GM04504 (cell line): ENCODE data around the gene RAI14.

Experiments used
- DNase-seq: peaks from one replicate; pipeline ENCODE4 v3.0.0-alpha.2; 2012; ENCODE audit warnings: low read depth

The RAI14 gene

DNA sequence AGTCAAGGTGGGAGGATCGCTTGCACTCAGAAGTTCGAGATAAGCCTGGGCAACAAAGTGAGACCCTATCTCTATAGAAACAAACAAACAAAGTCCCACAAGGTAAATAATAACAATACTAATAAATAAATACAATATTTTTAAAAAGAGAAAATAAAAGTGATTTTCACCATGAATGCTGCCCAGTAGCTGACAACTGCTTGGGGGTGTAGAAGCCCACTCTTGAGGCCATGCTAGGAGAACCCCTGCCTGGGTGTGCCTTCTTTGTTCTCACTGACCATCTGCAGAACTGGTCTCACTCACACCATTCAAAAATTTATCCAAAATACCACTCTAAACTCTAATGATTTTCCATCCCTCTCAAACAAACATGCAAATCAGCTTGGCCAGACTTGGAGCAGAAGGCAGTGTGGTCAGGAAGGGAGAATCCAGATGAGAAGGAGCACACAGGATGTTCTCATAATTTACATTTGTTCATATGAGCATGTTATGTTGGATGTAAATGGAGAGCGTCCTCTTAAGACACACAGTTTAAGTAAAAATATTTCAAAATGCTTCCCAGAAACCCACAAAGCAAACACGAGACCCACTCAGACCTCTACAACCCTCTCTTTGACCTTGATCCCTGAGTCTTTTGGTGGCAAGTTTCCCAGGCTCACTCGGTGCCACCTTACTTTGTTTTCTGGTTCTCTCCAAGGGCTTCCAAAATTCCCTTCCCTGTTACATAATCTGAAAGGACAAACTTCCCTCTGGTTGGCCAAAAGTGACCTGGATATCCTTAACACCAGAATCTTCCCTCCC is 7.9 kb upstream of the RAI14 start:
- DNase-seq: no peak

- no peak for DNase-seq
Measured at GRCh38 chr5:34648840-34649158, 7.3 kb upstream of the RAI14 start.

DNA sequence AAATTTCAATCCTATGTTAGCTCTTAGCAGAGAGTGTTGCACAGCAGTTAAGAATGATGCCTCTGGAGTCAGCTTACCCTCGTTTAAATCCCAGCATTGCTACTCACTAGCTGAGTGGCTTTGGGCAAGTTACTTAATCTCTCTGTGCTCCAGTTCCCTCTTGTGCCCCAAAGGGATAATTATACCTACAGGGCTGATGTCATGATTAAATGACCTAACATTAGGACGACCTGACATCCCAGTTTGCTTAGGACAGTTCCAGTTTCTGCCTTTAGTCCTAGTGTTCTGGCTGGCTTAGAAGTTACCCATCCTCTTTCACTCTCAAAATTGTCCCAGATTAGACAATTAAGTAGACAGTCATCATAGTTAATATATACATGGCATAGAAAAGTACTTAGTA is 4.3 kb upstream of the RAI14 start:
- no peak for DNase-seq

DNA sequence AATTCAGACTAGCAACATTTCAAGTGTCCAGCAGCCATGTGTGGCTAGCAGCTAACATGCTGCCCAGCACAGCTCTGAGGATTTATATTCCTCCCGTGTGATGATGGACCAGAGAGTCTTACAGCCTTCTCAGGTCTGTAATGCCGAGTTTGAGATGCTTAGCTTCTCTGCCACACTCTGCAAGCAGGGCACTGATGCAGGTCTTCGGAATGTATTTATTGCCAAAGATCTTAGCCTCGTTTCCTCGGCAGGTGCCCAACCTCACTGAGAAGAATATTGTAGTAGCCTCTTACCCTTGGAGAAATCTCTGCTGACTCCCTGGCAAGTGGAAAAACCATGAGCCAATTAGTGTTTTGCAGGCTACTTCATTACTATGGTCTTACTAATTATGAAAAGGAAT is 3.7 kb upstream of the RAI14 start:
- no peak for DNase-seq

DNA sequence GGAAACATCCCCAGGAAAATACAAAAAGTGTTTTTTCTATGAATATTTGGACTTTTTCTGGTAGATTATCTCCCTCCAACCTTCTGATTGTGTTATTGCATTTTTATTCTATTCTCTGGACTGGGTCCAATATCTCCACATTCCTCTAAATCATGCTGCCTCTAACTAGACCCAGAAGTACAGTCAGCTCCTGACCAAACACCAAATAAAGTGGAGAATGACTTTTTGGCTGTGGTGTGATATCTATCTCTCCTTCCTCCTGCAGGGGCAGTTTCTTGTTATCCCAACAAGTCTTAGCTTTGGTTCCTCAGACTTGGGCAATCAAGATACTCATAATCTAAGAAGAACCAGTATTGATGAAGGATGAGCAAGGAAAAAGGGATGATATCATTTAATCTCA is 3.2 kb upstream of the RAI14 start:
- DNase-seq: no peak

GRCh38 chr5:34653708-34654107 is 2.4 kb upstream of the RAI14 start:
- DNase-seq: no peak

DNA sequence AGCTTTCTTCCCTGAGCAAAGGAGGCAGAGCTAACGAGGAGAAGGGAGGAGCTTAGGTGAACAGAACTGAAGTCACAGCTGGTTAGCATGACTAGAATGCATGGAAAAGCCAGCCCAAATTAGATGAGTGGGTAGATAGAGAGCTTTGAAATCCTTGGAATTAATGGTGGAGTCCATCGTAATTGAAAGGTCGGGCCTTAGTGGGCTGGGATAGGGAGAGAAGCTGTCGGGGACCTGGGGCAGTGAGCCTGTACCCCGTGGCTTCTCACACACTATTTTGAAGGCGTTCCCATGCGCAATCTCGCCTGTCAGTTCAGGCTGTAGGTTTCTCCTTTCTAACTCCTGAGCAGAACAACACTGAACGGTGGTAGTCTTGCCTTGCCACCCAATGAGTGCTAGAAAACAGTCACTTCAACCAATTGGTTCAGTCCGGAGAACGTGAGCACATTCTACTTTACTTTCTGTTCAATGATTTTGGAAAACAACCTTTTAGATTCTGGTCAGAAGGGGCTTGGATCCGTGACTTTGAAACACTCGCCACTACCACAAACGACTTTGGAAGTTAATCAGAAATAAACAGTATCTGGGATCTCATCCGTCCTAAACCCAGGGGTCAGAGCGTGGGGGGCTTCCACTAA is 655 bp upstream of the RAI14 start:
- peak; percentile 38 for DNase-seq

- DNase-seq: no peak
Measured at GRCh38 chr5:34656700-34657273, 659 bp downstream of the RAI14 start.

DNA sequence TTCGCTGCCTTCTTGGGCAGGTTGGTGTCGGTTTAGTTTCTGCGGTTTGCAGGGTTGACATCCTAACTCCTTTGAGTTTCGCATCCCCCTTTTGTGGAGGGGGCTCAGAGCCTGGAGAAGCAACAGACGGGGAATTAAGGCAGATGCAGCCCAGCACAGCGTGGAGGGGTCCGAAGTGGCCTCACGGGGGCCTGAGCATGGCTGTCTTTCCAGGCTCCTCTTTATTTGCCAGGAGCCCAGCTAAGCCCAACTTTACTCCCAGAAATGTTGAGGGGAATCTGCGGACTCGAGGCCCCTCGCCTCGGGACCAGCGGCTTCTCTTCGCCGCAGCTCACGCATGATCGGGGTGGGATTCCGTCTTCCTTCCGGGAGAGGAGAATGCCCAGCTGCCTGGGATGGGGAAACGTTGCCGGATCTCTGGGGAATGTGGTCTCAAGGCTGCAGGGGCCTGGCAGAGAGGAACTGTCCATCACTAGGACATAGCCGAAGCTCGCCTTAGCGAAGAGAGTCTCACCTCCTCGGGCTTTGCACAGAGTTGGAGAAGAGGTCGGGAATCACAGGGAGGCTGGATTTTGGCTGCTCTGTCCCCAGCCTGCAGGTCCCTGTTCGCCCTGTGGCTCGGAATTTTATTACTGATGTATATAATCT is 1.3 kb downstream of the RAI14 start:
- no peak for DNase-seq

DNA sequence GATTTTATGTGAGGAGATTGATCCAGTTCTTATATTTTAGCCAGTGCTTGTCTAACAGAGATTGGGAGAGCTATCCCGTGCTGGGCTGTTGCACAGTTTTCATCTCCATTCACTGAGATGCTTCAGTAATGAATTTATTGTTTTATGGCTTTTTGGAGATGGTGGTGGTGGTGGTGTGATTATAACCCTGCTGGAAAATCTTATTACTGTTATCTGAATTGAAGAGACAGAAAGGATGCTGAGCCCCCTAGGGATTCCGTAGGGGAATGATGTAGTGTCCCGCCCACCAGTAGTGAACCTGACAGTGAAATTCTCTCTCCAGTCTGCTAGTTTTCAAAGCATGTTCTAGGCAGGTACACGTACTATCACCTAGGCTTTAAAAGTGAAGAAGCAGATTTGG is 1.9 kb downstream of the RAI14 start:
- no peak for DNase-seq

GRCh38 chr5:34659168-34659567 is 3.0 kb downstream of the RAI14 start:
- DNase-seq: no peak

- DNase-seq: peak; percentile 85
Measured at GRCh38 chr5:34660444-34660843, 4.3 kb downstream of the RAI14 start.

GRCh38 chr5:34663771-34664496 is 7.8 kb downstream of the RAI14 start:
- no peak for DNase-seq

DNA sequence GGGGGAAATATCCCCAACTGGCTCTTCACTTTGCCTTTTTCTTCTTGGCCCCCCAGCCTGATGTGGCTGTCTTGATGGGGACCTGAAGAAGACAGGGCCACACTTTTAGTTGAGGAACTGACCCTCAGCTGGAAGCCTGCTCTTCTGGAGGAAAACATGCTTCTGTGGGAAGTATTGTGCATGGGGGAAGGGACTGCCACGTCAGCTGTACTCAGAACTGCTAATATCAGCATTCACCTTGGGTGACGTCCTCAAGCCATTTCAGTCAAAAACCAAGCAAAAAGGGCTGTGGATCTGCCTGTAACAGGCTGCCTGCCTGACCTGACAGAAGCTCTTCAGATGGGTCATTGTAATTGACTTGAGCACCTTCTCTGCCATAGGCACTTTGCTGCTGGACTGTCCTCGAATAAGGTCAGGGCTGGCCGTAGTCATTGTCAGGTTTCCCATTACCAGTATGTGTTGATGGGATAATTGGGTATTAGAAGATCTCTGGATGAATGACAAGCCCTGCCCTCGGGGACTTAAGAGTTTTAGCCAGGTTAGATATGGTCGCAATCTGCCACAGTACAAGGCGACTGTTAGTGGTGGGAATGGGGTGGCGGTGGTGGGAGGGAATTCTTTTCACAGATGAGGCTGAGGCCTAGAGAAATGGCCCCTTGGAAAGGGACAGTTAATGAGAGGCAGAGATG is 10.4 kb downstream of the RAI14 start:
- no peak for DNase-seq

DNA sequence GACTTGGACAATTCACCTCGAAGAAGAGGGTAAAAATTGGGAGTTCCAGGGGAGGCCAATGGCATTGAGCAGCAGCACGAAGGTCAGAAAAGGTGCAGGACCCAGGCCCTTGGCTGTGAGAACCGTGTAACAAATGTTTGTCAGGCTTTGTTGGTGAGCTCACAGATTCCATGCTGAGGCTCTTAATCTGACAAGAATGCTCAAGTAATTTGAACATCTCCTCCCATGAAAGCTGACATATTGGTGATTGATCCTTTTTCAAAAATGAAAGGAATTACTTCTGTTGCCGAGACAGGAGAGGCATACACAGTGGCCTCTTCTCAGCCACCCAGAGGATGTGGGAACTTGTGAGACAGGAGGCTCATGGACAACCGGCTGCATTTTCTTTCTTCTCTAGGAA is 11.6 kb downstream of the RAI14 start:
- no peak for DNase-seq

GRCh38 chr5:34669931-34670516 is 13.9 kb downstream of the RAI14 start:
- no peak for DNase-seq

DNA sequence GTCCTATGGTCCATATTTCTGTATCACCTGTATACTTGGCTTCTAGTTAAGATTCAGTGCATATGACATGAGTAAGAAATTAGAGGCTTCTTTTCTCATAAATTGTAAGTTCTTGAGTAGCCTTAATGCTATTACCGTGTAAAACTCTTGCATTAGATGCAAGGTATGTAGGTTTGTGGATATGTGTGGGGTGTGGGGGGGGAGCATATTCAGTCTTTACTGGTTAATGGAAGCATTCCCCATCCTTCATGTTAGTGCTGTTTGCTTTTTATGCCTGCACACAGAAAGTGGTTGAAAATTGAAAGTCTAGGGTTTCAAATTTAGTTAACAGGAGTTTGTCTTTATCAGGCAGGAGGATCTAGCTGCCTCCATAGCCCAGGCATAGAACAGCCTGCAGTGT is 16.1 kb downstream of the RAI14 start:
- DNase-seq: no peak

GRCh38 chr5:34673463-34674125 is 17.5 kb downstream of the RAI14 start:
- no peak for DNase-seq

DNA sequence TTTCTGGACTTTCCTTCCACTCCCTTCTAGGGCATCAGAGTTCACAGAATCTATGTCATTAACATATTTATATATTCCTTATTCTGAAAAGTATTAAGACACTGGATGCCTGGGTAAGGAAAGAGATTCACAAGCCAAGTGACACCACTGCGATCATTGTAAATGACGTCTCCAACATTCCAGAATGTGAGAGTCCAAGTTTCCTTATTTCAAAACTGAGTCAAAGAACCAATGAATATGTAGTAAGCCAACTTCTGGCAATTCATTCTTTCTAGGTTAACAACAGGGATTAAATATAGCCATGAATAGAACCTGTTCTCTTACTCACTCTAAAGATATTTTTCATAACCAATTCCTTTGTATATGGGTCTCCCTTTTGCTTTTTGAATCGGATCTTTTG is 18.1 kb downstream of the RAI14 start:
- DNase-seq: peak; percentile 85

- DNase-seq: no peak
Measured at GRCh38 chr5:34675857-34676256, 19.7 kb downstream of the RAI14 start.

DNA sequence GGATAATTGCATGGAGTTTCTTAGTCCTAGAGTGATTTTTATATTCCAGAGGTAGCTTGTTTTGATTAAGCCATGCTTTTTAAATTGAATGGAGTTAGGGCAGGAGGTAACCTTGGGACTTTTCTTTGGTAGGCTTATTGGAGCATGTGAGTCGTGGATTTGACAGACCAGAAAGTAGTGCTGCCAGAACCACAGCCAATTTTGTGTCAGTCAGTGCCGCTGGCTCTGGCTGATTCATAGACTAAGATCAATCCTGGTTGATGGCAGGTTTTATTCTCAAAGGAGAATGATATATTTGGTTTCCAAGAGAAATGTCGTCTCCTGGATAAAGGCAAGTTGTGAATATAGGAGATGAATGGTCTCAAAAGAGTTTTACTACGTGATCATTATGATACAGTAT is 20.3 kb downstream of the RAI14 start:
- DNase-seq: no peak
